Coronary artery (tissue), 2 donors: ENCODE results near the gene ZNF750.

Experiments used
- DNase-seq: peaks from one replicate; pipeline ENCODE4 v3.0.0-alpha.2; 2017; ENCODE audit warnings: low spot score
- H3K27ac ChIP-seq, 2 donors: fragments of 200-600 bp; sonication (generic); one replicate each; pipeline ENCODE4 v1.5.1; 2016 to 2019
- H3K4me3 ChIP-seq: fragments of 200-600 bp; sonication (generic); 2 replicates; pipeline ENCODE4 v1.5.1; 2016; ENCODE audit warnings: mild to moderate bottlenecking, moderate library complexity
- CTCF ChIP-seq: fragments of 200-600 bp; sonication (generic); IDR thresholded peaks from one replicate; pipeline ENCODE4 v1.5.1; 2019; ENCODE audit warnings: antibody characterized with exemption

Gene ZNF750

DNA sequence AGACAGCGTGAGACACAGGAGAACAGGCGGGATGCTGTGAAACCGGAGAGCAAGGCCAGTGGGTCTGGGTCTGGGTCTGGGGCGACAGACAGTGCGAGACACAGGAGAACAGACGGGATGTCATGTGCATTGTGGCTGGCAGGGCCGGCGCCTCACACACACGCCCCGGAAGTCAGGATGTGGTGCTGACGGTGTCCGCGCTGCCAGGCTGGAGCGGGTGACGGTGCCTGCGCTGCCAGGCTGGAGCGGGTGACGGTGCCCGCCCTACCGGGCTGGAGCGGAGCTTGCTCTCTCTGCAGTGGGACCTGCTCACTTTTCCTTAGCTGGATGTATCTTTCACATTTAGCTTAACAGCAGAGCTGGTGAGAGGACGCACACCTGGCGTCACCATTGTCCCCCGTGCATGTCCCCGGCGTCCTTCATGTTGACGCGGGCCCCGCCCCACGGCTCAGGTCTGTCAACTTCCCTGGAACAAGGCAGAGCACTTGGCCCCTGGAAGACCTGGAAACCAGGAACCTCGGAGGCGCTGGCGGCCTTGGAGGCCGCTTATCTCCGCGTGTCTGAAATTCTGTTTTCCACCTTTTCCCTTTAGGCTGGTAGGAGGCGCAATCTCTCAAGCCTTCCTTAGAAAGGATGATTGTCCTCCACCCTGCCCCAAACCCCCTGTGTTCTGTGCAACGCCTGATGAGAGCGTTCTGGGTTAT, 43.0 kb upstream of the ZNF750 start:
- peak overlapping the region in 1 of 2 donors; percentile 36 for H3K27ac ChIP-seq

DNA sequence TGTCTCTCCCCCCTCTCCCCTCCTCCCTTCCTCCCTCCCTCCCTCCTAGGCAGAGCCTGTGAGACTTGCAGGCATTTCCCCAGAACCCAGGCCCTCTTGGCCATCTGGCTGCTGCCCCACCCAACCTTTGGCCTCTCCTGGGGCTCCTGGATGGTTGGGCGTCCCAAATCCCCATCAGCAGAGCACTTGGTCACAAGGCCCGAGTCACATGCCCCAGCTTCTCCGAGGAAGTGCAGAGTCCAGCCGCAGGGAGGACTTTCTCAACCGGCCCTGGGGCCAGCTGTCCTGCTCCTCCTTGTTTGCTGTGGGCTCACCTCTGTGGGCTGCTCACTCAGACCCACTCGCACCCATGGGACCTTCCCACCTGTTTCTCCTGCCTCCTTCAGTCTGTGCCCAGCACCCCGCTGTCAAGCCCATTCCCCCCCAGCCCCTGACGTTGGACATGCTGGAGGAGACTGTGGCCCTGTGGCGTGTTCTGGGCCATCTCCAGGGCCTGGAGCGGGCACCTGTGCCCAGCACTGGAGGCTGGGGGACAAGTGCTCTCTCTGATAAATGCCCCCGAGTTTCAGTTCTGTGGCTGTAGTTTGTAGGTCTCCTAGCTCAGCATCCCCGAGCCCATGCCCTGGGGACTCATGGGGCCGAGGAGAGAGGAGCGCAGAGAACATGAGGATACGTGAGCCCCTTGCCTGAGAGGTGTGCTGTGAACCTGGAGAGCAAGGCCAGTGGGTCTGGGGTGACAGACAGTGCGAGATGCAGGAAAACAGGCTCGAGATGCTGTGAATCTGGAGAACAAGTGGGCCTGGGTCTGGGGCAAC, 42.3 kb upstream of the ZNF750 start:
- peak overlapping the region in 1 of 2 donors; percentile 36 for H3K27ac ChIP-seq
- DNase-seq = no peak
- no peak for TF ChIP-seq CTCF
- H3K4me3 ChIP-seq = no peak overlapping the region

More for the DNA sequence above, 43.0 kb upstream of the ZNF750 start:
- no peak overlapping the region for H3K4me3 ChIP-seq
- DNase-seq = no peak
- TF ChIP-seq CTCF = no peak

GRCh38 chr17:82881324-82881823, 41.6 kb upstream of the ZNF750 start:
- DNase-seq = no peak
- H3K27ac ChIP-seq = peak overlapping the region in 1 of 2 donors; percentile 36
- no peak overlapping the region for H3K4me3 ChIP-seq
- no peak for TF ChIP-seq CTCF

- Histone ChIP-seq H3K4me3 (no peak overlapping the region), H3K27ac (peak overlapping the region in 1 of 2 donors; percentile 36)
- no peak for DNase-seq
- no peak for TF ChIP-seq CTCF
These were observed 41.0 kb upstream of the ZNF750 start for GRCh38 chr17:82880620-82881323.

DNA sequence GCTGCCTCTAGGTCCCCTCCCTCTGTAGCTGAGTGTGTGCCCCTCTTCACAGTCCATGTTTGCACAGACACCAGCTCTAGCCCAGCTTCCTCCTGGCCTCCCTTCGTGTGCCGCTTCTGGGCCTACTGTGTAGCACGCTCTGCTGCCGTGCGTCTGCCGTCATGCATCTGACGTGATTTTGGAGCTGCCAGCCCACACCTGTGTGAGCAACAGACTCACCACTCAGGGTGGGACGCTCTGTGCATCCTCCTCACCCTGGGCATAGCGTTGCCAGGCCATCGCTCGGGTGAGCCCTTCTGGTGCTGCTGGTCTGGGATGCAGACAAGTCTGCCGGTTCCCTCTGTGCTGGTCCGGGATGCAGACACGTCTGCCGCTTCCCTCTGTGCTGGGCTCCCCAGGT, 39.4 kb upstream of the ZNF750 start:
- no peak for TF ChIP-seq CTCF
- no peak for DNase-seq
- Histone ChIP-seq H3K4me3 (no peak overlapping the region), H3K27ac (no peak overlapping the region)

DNA sequence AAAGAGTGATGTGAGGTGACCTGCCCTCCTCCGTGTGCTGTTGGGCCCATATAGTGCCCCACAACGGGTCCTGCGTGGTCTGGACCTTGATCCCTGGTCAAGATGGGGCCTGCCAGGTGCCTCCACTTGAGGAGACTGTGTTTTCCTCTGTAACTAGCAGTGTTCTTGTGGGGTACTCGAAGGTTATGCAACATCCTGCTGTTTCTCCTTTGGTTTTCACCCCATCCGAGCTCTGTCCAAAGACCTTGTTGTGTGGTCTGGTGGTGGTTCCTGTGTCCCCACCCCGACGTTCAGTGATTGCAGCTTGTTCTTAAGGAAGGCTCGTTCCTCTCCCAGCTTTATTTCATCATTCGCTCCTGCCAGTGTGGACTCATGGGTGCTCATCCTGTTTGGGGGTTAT, 38.7 kb upstream of the ZNF750 start:
- no peak for DNase-seq
- Histone ChIP-seq H3K4me3 (no peak overlapping the region), H3K27ac (no peak overlapping the region)
- TF ChIP-seq CTCF = no peak
